ENCODE results near the gene KIF9. TPM values are rescaled to one million over a fixed set of nuclear protein-coding genes. Genes with fewer than 3 reads are reported as not detected.

KIF9 gene
- total and polyA plus RNA-seq, 2 of the 8 experiments (the other 6 are each of a cell fraction or from before 2014, with no cell fraction given) = 5.0 to 8.0 TPM

GRCh38 chr3:47313341-47314055 is 30.9 kb upstream of the KIF9 start:
- Histone ChIP-seq H3K79me1 (ENCODE audit: low read depth, low read length) (no peaks in the 10 kb centered on the region; the same call in 1 of the 2 replicates), H3K56ac (replicated peaks; ENCODE audit: insufficient read length, low read depth, low read length) (no peak overlapping the region), H4K5ac (ENCODE audit: insufficient read length, low read depth, low read length) (no peak overlapping the region), H2BK15ac (ENCODE audit: low read length) (no peak overlapping the region), H3K18ac (ENCODE audit: extremely low read depth, low read length) (no peak overlapping the region), H2BK12ac (ENCODE audit: low read depth, low read length) (no peak overlapping the region), H3K27ac (ENCODE audit: low read depth, low read length) (no peak overlapping the region), H2AFZ (ENCODE audit: low read length) (no peak overlapping the region), H2BK120ac (replicated peaks; ENCODE audit: low read depth, low read length) (no peak overlapping the region), H4K91ac (replicated peaks; ENCODE audit: insufficient read length, low read length) (no peak overlapping the region), H3K4me1 (replicated peaks in 1 of 4; ENCODE audit: control insufficient read depth in 3 of 4, insufficient read depth in 4 of 4, low read length in 3 of 4) (no peaks in the 10 kb centered on the region), H4K20me1 (replicated peaks in 1 of 2; ENCODE audit: control insufficient read depth in 1 of 2, insufficient read depth in 2 of 2, low read length in 2 of 2) (peaks cover 0 to 1% of the 10 kb centered on the region in 2 experiments), H3K23me2 (ENCODE audit: low read depth, low read length) (no peaks in the 10 kb centered on the region), H3K9ac (replicated peaks in 1 of 4; ENCODE audit: extremely low read depth in 1 of 4, low read depth in 3 of 4, low read length in 3 of 4) (no peak overlapping the region), H3K79me2 (ENCODE audit: control insufficient read depth in 1 of 2, insufficient read depth in 2 of 2, low read length in 2 of 2) (peaks cover 0 to 7% of the 10 kb centered on the region in 2 experiments; a peak in 2 of 4 replicates), H3K23ac (ENCODE audit: insufficient read length) (no peak overlapping the region), H3K4me3 (ENCODE audit: extremely low read depth in 1 of 4, insufficient read depth in 2 of 4, low read depth in 3 of 4, low read length in 4 of 4) (no peak overlapping the region), H3K14ac (ENCODE audit: insufficient read length) (no peak overlapping the region), H2BK20ac (ENCODE audit: low read length) (no peak overlapping the region), H2AK5ac (ENCODE audit: low read depth, low read length) (no peak overlapping the region), H4K8ac (ENCODE audit: extremely low read depth, insufficient read depth, low read length) (no peak overlapping the region), H3K4ac (replicated peaks; ENCODE audit: insufficient read length, low read depth, low read length) (no peak overlapping the region), H2BK5ac (ENCODE audit: low read depth, low read length) (no peak overlapping the region), H3K27me3 (replicated peaks in 1 of 4; ENCODE audit: control insufficient read depth in 3 of 4, extremely low read depth in 1 of 4, insufficient read depth in 3 of 4, low read length in 3 of 4) (no peaks in the 10 kb centered on the region), H3K36me3 (ENCODE audit: control insufficient read depth in 2 of 4, insufficient read depth in 4 of 4, low read length in 3 of 4) (peaks cover 0 to 3% (median 0%) of the 10 kb centered on the region in 4 experiments; a peak in 2 of 8 replicates), H3K9me3 (ENCODE audit: insufficient read depth in 2 of 2, low read depth in 1 of 2, low read length in 1 of 2) (peaks cover 0 to 7% of the 10 kb centered on the region in 2 experiments; a peak in 2 of 4 replicates), H3K4me2 (ENCODE audit: insufficient read depth in 1 of 2, low read depth in 2 of 2, low read length in 2 of 2) (no peak overlapping the region)
- 83% methylated on average over 1 of the region's 1 CpG; no CpG with 5 or more reads in 1 of the 2 experiments for WGBS, 2 experiments (ENCODE audit: extremely low coverage in 1 of 2, insufficient coverage in 1 of 2, insufficient read length in 1 of 2, insufficient replicate concordance in 2 of 2, low coverage in 1 of 2, low lambda C conversion rate in 2 of 2, missing lambda C conversion rate in 1 of 2)
- DNase-seq (ENCODE audit: low read depth in 1 of 2, low spot score in 2 of 2) (no peak), FAIRE-seq (no peak)
- no peak for TF ChIP-seq MAFK (IDR thresholded peaks at IDR 0.05; ENCODE audit: low read depth, low read length)
- TF ChIP-seq SP1 (IDR thresholded peaks at IDR 0.05; ENCODE audit: low read depth, low read length) = no peak
- TF ChIP-seq BRCA1 (IDR thresholded peaks at IDR 0.05; ENCODE audit: low read depth, low read length) = no peak
- no peak for TF ChIP-seq PHF8 (conservative IDR thresholded peaks at IDR 0.05; ENCODE audit: low read depth, low read length)
- TF ChIP-seq RBBP5 (IDR thresholded peaks at IDR 0.05; ENCODE audit: borderline replicate concordance, low read depth, low read length) = no peak
- no peak for TF ChIP-seq TEAD4 (IDR thresholded peaks at IDR 0.05; ENCODE audit: low read depth, low read length)
- no peak for TF ChIP-seq RFX5 (IDR thresholded peaks at IDR 0.05; ENCODE audit: borderline replicate concordance, low read depth, low read length)
- ChIA-PET POLR2A (ENCODE audit: partially characterized antibody) (interaction anchor here (1.0 to 1.3 kb wide), 4 partner anchors 10 to 31 kb away, joined by 3 to 5 read pairs (median 4); partner anchors contain the start of genes KIF9 and KLHL18), CTCF (ENCODE audit: partially characterized antibody) (interaction anchor here (0.7 to 2.6 kb wide), 8 partner anchors 10 to 404 kb away, joined by 3 to 19 read pairs (median 3); no protein-coding TSS in a partner anchor)
